ENCODE measurements around the gene SPEM3. TPM values are rescaled to one million over a fixed set of nuclear protein-coding genes. Genes with fewer than 3 reads are reported as not detected.

SPEM3 gene
- total and polyA plus RNA-seq, 2 of the 13 experiments (the other 11 are each of a cell fraction or from before 2014, with no cell fraction given): not detected

DNA sequence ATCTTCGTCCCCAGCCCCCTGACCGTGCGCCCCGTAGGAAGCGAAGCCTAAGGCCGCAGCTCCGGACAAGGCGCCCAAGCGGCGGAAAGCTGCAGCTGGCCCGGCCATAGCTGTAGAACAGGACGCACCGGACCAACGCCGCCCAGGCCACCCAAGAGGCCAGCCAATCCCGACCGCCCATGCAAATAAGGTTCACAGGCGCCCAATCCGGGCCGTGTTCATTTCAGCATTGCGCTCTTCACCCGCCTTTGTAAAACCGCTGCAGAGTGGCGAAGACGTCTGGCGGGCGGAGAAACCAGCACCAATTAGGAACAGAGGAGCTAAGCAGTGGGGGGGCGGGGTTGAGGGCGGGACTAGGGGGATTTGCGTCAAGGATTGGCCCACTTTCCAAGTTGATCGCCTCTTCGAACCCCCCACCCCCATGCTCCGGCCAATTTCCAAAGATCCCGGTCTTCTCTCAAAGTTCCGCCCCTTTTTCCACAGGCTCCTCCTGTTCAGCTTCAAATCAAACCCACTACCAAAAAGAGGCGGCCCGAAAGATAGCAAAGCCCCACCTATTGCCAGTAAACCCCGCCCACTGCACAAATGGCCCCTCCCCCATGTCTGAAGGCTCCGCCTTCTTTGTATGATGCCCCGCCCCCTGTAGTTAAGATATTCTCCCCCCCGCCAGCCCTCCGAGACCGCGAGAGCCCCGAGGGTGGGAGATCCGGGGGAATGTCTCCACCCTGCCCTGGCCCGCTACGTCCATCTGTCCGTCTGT, 24.5 kb upstream of the SPEM3 start, which contains the start of gene TMEM256:
Gene TMEM256, minus strand, starts transcription at position 121 of the 760 bp plus-strand sequence. Its CDS starts 13 bp downstream, at position 108.
- Histone ChIP-seq H3K79me2 (ENCODE audit: insufficient read depth, low read length) (peaks cover 4% of the 10 kb centered on the region), H2AFZ (ENCODE audit: low read length) (no peak within 1 kb of the TSS), H3K27me3 (ENCODE audit: control insufficient read depth in 1 of 2, insufficient read depth in 2 of 2, low read length in 2 of 2) (no peaks in the 10 kb centered on the region; a peak in 2 of 5 replicates), H3K4me1 (ENCODE audit: insufficient read depth, low read length) (peaks cover 18% of the 10 kb centered on the region), H3K4me2 (ENCODE audit: low read depth, low read length) (peak within 1 kb of the TSS; percentile 100), H3K27ac (ENCODE audit: extremely low read length, insufficient read depth, low read length) (peak within 1 kb of the TSS; percentile 99), H4K20me1 (ENCODE audit: insufficient read depth, low read length) (no peaks in the 10 kb centered on the region), H3K9me3 (ENCODE audit: low read length) (no peaks in the 10 kb centered on the region), H3K36me3 (replicated peaks in 1 of 2; ENCODE audit: control insufficient read depth in 1 of 2, insufficient read depth in 2 of 2, low read length in 2 of 2) (no peaks in the 10 kb centered on the region), H3K9ac (ENCODE audit: insufficient read depth, low read depth, low read length) (peak within 1 kb of the TSS; percentile 90), H3K4me3 (replicated peaks in 1 of 3; ENCODE audit: insufficient read depth in 1 of 3, low read depth in 2 of 3, low read length in 3 of 3) (peak within 1 kb of the TSS; percentile 76 to 95 (median 80))
- ATAC-seq: peak; percentile 95
- ChIA-PET POLR2A (interaction anchor here (0.6 to 3.3 kb wide), 50 partner anchors 8 to 978 kb away, joined by 3 to 76 read pairs (median 4); partner anchors contain the start of genes ASGR2, CD68, CHRNB1 and DVL2), CTCF (ENCODE audit: low intra/inter-chr PET ratio, low total read pairs) (no interaction called here)
- peak; percentile 97 for FAIRE-seq
- 2% methylated on average over 22 of the region's 49 CpGs for WGBS (ENCODE audit: low lambda C conversion rate)
- BruUV-seq (replicated peaks): no TSS peak
- intact Hi-C loops (cut with micrococcal nuclease; ENCODE audit: unreplicated experiment): loop anchor here (1.0 to 5.0 kb wide), 3 partner anchors 31 to 78 kb away; partner anchors contain the start of genes POLR2A, SLC35G6, TMEM102 and TMEM95
- peak; percentile 98 for DNase-seq (ENCODE audit: low spot score)
- in situ Hi-C loops (cut with HindIII; ENCODE audit: extremely low pct_ligation_motif_present, low pct_unique_long_range_greater_than_20kb): no loop called here
- TF ChIP-seq ZNF713 (CRISPR knock-in tag; IDR thresholded peaks at IDR 0.05): no peak
- TF ChIP-seq HCFC1 (IDR thresholded peaks at IDR 0.05; ENCODE audit: low read depth, low read length): no peak
- TF ChIP-seq, protein P1, sequence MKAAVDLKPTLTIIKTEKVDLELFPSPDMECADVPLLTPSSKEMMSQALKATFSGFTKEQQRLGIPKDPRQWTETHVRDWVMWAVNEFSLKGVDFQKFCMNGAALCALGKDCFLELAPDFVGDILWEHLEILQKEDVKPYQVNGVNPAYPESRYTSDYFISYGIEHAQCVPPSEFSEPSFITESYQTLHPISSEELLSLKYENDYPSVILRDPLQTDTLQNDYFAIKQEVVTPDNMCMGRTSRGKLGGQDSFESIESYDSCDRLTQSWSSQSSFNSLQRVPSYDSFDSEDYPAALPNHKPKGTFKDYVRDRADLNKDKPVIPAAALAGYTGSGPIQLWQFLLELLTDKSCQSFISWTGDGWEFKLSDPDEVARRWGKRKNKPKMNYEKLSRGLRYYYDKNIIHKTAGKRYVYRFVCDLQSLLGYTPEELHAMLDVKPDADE (CRISPR knock-in tag; IDR thresholded peaks at IDR 0.05): no peak
- TF ChIP-seq ZNF318 (CRISPR knock-in tag; IDR thresholded peaks at IDR 0.05): no peak
- 0 out of 2 replicates have a peak, but pooled peaks have one; percentile 32 for TF ChIP-seq ZNF776 (CRISPR knock-in tag; IDR thresholded peaks at IDR 0.05)
- TF ChIP-seq ZBTB10 (CRISPR knock-in tag; IDR thresholded peaks at IDR 0.05; ENCODE audit: borderline replicate concordance): no peak
- no peak for TF ChIP-seq ZNF552 (CRISPR knock-in tag; IDR thresholded peaks at IDR 0.05; ENCODE audit: borderline replicate concordance)
- TF ChIP-seq ZFP36L1 (CRISPR knock-in tag; IDR thresholded peaks at IDR 0.05): no peak
- no peak; the same call in 1 of the 2 replicates for TF ChIP-seq ZSCAN21 (CRISPR knock-in tag; IDR thresholded peaks at IDR 0.05; ENCODE audit: borderline replicate concordance)
- TF ChIP-seq RCOR2 (CRISPR knock-in tag; IDR thresholded peaks at IDR 0.05): no peak
- TF ChIP-seq KDM5A (IDR thresholded peaks at IDR 0.05; ENCODE audit: borderline replicate concordance, low read length): peak; percentile 60; the same call in 1 of the 2 replicates

All from HepG2 (cell line).